Esophagus squamous epithelium (tissue), 4 donors: ENCODE measurements around the gene ARHGAP23.

Experiments
- CTCF ChIP-seq, 6 experiments: fragments of 450-650 bp in 4 of 6; fragments of 200-600 bp in 2 of 6; sonication (generic) in 2 of 6; IDR thresholded peaks; one replicate each; pipeline ENCODE4 v1.5.1; 2016 to 2019; ENCODE audit warnings: antibody characterized with exemption in 6 of 6, mild to moderate bottlenecking in 4 of 6, moderate library complexity in 4 of 6
- POLR2A ChIP-seq, 4 donors: fragments of 450-650 bp; IDR thresholded peaks; one replicate each; pipeline ENCODE4 v1.6.1; 2017; ENCODE audit warnings: antibody characterized with exemption in 4 of 4, mild to moderate bottlenecking in 4 of 4, moderate library complexity in 3 of 4

DNA sequence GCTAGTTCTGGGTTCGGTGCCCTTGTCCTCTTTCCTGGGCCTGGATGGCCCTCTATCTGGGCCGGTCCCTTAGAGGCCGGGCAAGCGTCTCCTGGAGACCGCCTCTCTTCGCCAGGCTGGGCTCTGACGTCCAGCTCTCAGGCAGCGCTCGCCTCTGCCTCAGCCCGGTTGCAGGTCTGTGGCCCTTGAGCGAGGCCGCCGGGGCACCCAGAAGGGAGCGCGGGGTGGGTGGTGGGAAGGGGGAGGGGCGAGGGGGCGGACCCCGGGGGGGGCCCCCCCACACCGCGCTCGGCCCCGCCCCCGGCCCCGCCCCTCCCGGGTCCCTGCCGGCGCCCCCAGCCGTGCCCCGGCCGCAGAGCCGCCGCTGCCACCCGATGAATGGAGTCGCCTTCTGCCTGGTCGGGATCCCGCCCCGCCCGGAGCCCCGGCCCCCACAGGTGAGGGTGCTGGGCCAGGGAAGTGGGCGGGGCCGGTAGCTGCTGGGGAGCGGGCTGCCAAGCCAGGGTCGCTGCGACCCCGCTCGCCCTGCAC, at the start of gene ARHGAP23:
- TF ChIP-seq CTCF (IDR thresholded peaks at IDR 0.05) = no peak
- peak in 1 of 4 donors; percentile 16 for TF ChIP-seq POLR2A (IDR thresholded peaks at IDR 0.05)
